Mucosa of rectum (tissue), 2 donors: ENCODE measurements around the gene LRFN3.
A peak's percentile ranks its signal among the peaks of the same experiment; 100 is the strongest.

ENCODE experiments used
- H3K27ac ChIP-seq, 2 donors: one replicate each; pipeline ENCODE4 v1.7.0; 2013; ENCODE audit warnings: inconsistent platforms in 2 of 2, low read depth in 2 of 2, low read length in 2 of 2
- H3K27me3 ChIP-seq, 2 donors: one replicate each; pipeline ENCODE4 v1.7.0; 2013; ENCODE audit warnings: low read length in 2 of 2; ENCODE audit not compliant: control insufficient read depth in 2 of 2, insufficient read depth in 2 of 2
- H3K36me3 ChIP-seq, 2 donors: one replicate each; pipeline ENCODE4 v1.7.0; 2013; ENCODE audit warnings: low read length in 2 of 2; ENCODE audit not compliant: control insufficient read depth in 2 of 2, insufficient read depth in 2 of 2
- H3K4me1 ChIP-seq, 2 donors: one replicate each; pipeline ENCODE4 v1.7.0; 2013; ENCODE audit warnings: low read length in 2 of 2, mild to moderate bottlenecking in 1 of 2; ENCODE audit not compliant: control insufficient read depth in 2 of 2, insufficient read depth in 2 of 2
- H3K4me3 ChIP-seq, 2 donors: one replicate each; pipeline ENCODE4 v1.7.0; 2013; ENCODE audit warnings: low read length in 2 of 2
- H3K9ac ChIP-seq, 2 donors: one replicate each; pipeline ENCODE4 v1.7.0; 2013; ENCODE audit warnings: low read length in 2 of 2, low read depth in 1 of 2, mild to moderate bottlenecking in 1 of 2
- H3K9me3 ChIP-seq, 2 donors: one replicate each; pipeline ENCODE4 v1.7.0; 2013; ENCODE audit warnings: low read length in 2 of 2; ENCODE audit not compliant: control insufficient read depth in 2 of 2
- donor health status: healthy.
- donor health status: Normal muscosa, but diverticular disease.

The LRFN3 gene

DNA sequence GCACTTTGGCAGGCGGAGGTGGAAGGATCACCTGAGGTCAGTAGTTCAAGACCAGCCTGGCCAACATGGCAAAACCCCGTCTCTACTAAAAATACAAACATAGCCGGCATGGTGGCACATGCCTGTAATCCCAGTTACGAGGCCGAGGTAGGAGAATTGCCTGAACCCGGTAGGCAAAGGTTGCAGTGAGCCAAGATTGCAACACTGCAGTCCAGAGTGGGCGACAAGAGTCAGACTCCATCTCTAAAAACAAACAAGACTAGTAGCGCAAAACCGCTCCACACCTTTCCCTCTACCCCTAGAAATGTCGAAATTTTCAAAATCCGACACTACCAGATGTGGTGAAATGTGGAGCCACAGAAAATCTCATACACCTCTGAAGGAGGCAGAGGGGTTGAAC is 16.9 kb upstream of the LRFN3 start:
- Histone ChIP-seq H3K27ac (no peak overlapping the region), H3K4me1 (no peaks in the 10 kb centered on the region), H3K36me3 (no peaks in the 10 kb centered on the region), H3K9ac (no peak overlapping the region), H3K4me3 (no peak overlapping the region), H3K27me3 (no peaks in the 10 kb centered on the region), H3K9me3 (no peaks in the 10 kb centered on the region)

DNA sequence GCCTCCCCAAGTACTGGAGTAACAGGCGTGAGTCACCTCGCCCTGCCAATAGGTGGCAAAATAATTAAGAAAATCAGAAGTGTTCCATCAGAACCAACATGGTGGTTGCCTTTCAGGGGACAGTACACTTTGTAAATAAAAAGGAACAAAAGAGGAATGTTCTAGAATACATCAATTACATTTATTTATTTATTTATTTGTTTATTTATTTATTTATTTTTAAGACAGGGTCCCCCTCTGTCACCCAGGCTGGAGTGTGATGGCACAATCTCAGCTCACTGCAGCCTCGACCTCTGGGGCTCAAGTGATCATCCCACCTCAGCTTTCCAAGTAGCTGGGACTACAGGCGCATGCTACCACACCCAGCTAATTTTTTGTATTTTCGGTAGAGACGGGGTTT is 15.2 kb upstream of the LRFN3 start:
- Histone ChIP-seq H3K9me3 (no peaks in the 10 kb centered on the region), H3K4me1 (no peaks in the 10 kb centered on the region), H3K36me3 (no peaks in the 10 kb centered on the region), H3K4me3 (no peak overlapping the region), H3K27ac (no peak overlapping the region), H3K27me3 (no peaks in the 10 kb centered on the region), H3K9ac (no peak overlapping the region)

DNA sequence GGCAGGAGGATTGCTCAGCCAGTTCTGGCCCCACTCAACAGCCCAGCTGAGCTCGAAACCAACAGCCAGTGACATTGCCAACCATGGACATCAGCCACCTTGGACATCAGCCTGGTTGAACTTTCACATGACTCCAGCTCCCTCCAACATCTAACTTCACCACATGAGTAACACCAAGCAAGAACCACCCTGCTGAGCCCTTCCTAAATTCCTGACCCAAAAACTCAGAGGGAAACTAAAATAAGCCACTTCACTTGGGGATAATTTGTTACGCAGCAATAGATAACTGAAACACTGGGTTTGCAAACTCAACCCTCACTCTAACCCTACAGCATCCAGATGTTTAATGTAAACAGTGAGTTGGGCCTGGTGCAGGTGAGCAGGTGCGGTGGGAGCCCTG is 10.7 kb upstream of the LRFN3 start:
- no peaks in the 10 kb centered on the region for H3K9me3 ChIP-seq
- H3K4me1 ChIP-seq = no peaks in the 10 kb centered on the region

DNA sequence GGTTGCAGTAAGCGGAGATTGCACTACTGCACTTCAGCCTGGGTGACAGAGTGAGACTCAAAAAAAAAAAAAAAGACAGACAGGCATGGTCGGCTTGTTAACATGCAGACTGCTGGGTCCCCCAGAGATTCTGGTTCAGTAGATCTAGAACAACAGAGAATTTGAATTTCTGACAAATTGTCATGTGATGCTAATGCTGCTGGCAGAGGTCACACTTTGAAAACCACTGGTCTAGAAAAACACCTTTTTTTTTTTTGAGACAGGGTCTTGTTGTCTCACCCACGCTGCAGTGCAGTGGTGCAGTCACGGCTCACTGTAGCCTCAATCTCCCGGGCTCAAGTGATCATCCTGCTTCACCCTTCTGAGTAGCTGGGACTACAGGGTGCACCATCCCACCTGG is 7.7 kb upstream of the LRFN3 start:
- Histone ChIP-seq H3K4me1 (peaks cover 3% of the 10 kb centered on the region in 2 donors), H3K27me3 (no peaks in the 10 kb centered on the region), H3K4me3 (no peak overlapping the region), H3K36me3 (no peaks in the 10 kb centered on the region), H3K27ac (no peak overlapping the region), H3K9me3 (no peaks in the 10 kb centered on the region), H3K9ac (no peak overlapping the region)

More for the DNA sequence above, 10.7 kb upstream of the LRFN3 start:
- no peak overlapping the region for H3K4me3 ChIP-seq
- H3K27me3 ChIP-seq = no peaks in the 10 kb centered on the region
- no peak overlapping the region for H3K9ac ChIP-seq
- H3K36me3 ChIP-seq = no peaks in the 10 kb centered on the region
- H3K27ac ChIP-seq = no peak overlapping the region

DNA sequence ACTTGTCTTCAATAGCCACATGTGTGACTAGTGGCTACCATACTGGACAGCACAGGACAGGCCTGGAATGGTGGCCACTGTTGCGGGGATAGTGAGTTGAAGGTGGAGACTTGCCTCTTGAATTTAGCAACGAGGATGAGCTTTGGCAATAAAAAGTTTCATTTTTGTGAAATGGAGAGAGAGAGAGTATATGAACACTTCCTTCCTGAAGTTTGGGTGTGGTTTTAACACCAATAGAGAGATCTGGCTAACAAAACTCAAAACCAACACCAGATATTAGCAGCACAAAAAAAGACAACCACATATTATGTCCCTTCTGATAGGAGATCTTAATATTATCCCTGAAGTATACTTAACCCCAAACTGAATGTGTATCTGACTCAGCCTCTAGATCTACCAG is 6.3 kb upstream of the LRFN3 start:
- Histone ChIP-seq H3K9me3 (no peaks in the 10 kb centered on the region), H3K4me1 (peaks cover 3% of the 10 kb centered on the region in 2 donors), H3K4me3 (no peak overlapping the region), H3K9ac (no peak overlapping the region), H3K27me3 (no peaks in the 10 kb centered on the region), H3K27ac (peak overlapping the region in 1 of 2 donors; percentile 28), H3K36me3 (no peaks in the 10 kb centered on the region)

DNA sequence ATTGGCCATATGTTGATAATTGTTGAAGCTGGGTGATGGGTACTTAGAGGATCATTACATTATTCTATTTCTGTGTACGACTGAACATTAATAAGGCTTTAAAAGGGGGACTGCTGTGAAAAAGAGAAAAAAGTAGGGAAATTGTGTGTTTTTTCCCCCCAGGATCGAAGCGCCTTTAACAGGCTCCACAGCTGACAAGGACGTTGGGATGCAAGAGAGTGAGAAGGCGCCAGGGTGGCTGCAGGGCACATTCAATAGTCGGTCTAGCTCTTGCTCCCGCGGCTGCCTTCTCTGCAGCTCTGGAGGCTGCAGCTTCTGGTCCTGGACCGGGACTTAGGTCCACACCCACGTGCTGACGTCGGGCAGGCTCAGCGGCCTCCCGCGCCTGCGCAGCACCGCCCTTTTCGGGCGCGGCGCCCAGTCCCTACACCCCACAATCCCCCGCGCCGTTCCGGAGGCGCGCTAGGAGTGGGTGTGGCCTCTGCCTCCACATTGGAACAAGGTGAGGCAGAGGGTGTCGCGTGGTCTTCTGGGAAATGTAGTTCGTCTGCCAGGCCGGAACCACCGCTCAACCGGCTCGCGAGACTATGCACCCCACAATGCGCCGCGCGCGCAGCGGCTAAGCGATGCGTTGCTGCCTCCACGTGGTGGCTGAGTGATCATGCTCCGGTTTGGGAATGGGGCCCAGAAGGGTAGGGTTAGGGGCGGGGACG is 4.9 kb upstream of the LRFN3 start:
- H3K36me3 ChIP-seq = no peaks in the 10 kb centered on the region
- H3K27me3 ChIP-seq = no peaks in the 10 kb centered on the region
- peak overlapping the region; percentile 63 to 75 for H3K9ac ChIP-seq
- H3K4me3 ChIP-seq = peak overlapping the region; percentile 51 to 76
- no peaks in the 10 kb centered on the region for H3K9me3 ChIP-seq
- peaks cover 8 to 9% of the 10 kb centered on the region in 2 donors for H3K4me1 ChIP-seq
- peak overlapping the region; percentile 36 to 83 for H3K27ac ChIP-seq

DNA sequence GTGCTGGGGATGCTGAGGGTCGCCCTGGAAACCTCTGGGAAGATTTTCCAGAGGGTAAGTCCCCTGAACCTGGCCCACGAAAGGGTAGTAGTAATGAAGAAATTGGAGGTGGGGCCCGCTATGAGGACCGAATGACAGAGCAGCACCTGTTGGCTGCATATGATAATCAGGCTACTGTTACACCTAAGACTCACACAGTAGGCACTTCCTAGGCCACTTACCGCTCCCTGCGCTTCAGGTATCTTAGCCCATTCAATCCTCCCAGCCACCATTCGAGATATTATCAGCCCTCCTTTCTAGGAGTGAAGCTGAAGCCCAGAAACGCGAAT is 4.3 kb upstream of the LRFN3 start:
- Histone ChIP-seq H3K27ac (no peak overlapping the region), H3K9ac (no peak overlapping the region), H3K4me1 (peaks cover 11 to 12% of the 10 kb centered on the region in 2 donors), H3K36me3 (no peaks in the 10 kb centered on the region), H3K27me3 (no peaks in the 10 kb centered on the region), H3K4me3 (no peak overlapping the region), H3K9me3 (no peaks in the 10 kb centered on the region)

DNA sequence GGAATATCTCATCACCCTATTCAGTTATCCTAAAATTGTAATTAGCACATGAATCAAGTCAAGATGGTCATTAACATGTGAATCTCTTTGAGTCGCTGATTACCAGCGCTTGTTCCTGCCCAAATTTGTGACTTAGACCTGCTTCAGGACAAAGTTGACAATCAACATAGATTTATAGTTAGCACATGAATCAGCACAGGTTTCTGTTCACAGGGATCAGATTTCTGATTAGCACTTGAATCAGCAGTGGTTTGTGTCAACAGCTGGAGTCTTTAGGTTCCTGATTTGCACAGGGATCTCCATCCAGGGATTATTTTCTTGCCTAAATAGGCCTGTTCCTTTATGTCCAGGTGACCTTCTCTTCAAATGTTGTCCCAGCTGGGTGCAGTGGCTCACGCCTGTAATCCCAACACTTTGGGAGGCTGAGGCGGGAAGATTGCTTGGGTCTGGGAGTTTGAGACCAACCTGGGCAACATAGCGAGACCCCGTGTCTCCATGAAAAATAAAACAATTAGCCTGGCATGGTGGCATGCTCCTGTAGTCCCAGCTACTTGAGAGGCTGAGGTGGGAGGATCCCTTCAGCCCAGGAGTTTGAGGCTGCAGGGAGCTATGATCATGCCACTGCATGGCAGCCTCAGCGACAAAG is 3.8 kb upstream of the LRFN3 start:
- H3K4me3 ChIP-seq = no peak overlapping the region
- H3K27me3 ChIP-seq = no peaks in the 10 kb centered on the region
- no peak overlapping the region for H3K9ac ChIP-seq
- H3K4me1 ChIP-seq = peaks cover 16 to 18% of the 10 kb centered on the region in 2 donors
- no peaks in the 10 kb centered on the region for H3K36me3 ChIP-seq
- H3K27ac ChIP-seq = no peak overlapping the region
- no peaks in the 10 kb centered on the region for H3K9me3 ChIP-seq

DNA sequence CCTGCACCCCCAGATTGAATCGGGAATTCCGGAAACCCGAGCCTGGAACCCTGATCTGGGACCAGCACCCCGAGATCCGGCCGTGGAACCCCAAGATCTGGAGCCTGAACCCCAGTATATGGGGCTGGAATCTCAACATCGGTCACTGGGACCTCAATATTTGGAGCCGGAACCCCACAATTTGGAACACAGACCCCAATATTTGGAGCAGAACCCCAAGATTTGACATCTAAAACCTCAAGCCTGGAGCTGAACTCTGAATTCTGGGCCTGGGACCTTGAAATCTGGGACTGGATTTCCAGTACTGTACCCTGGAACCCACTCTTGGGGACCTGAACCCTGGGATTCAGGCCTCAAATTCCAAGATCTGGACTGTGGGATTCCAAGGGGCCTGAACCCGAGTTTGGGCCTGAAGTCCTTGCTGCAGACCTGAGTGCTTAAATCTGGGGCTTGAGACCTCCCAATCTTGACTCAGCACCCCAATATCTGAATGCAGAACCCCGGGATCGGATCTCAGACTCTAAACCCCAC is 629 bp downstream of the LRFN3 start:
- H3K4me3 ChIP-seq = peak overlapping the region; percentile 57 to 70
- peaks cover 19 to 21% of the 10 kb centered on the region in 2 donors for H3K4me1 ChIP-seq
- peak overlapping the region; percentile 68 to 70 for H3K9ac ChIP-seq
- no peaks in the 10 kb centered on the region for H3K9me3 ChIP-seq
- no peaks in the 10 kb centered on the region for H3K27me3 ChIP-seq
- peak overlapping the region in 1 of 2 donors; percentile 38 for H3K27ac ChIP-seq
- no peaks in the 10 kb centered on the region for H3K36me3 ChIP-seq

DNA sequence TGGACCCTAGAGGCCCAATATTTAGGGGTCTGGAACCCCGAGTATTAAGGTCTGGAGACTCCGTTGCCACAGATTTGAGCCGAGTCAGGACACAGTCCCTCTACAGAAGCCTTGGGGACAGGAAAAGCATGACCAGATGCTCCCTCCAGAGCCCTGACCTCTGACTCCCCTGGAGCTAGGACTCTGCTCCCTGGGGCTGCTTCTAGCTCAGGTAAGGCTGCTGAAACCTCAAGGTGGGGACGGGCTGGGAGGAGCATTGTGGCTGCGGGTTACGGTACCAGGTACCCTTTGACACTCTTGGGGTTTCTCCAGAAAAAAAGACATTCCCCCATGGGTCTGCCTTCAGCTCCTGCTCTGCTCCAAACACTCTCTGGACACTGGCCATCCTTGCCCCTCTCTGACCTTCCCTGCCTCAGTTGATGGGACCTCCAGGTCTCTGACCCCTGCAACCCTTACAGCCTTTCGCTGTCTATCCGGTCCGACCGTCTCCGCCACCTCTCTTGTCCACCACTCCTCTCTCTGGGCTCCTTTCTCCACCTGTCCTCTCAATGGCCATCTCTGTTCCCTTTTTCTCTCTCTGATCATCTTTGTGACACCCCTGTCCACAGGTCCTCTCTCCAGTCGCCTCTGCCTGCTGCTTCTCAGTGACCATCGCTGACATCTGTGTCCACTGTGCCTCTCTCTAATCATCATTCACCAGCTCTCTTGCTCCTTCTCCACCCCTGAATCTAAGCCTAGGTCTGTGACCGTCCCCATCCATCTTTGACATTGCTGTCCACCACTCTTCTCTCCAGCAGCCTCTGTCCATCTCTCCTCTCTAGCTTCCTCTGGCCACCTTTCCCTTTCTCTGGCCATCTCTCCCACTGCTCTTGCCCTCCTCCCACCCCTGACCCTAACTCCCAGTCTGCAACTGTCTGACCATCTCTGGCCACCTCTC is 1.4 kb downstream of the LRFN3 start:
- no peaks in the 10 kb centered on the region for H3K9me3 ChIP-seq
- H3K4me1 ChIP-seq = peaks cover 19 to 21% of the 10 kb centered on the region in 2 donors
- H3K9ac ChIP-seq = peak overlapping the region in 1 of 2 donors; percentile 14
- H3K36me3 ChIP-seq = no peaks in the 10 kb centered on the region
- H3K27ac ChIP-seq = no peak overlapping the region
- H3K27me3 ChIP-seq = no peaks in the 10 kb centered on the region
- H3K4me3 ChIP-seq = peak overlapping the region; percentile 57 to 70
